ENCODE measurements around the gene TMEM250. TPM values are rescaled to one million over a fixed set of nuclear protein-coding genes. Genes with fewer than 3 reads are reported as not detected.

The TMEM250 gene
- total RNA-seq, 2 experiments from 2014 or later: 6.5 to 7.9 TPM

DNA sequence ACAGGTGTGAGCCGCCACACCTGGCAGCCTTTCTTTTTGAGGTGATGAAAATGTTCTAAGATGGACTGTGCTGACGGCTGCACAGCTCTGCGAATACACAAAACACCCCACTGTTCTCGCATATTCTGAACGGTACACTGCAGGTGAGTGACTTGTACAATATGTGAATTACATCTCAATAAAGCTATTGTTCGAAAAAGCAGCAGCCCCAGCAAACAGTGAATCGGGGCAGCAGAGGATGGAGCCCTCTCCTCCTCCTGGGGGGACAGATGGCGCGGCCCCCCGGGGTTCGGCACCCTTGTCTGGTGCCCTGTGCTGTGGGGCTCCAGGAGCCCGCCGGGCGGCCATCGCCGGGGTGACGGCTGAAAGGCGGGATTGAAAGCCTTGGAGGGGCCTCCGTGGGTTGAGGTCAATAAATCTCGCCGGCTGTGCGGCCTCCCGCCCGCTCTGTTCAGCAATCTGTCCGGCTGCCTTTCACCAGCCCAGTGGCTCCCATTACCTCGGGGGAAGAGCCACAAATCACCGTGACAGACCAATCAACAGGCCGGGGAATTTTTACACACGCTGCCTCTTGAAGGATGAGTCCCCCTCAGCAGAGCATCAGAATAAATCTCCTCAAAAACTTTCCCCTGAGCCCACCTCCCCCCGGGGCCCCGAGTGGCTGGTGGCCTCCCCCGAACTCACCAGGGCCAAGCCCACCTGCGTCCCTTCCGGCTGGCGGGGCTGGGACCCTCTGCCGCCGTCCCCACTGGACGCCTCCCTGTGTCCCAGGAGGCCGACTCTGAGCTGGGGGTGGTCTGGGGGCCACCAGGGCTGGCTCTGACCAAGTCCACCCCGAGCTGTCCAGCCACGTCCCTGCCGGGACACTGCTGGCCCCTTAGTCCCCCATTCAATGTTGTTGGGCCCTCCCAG lies 37.8 kb upstream of the TMEM250 start:
- Histone ChIP-seq H3K4me3 (ENCODE audit: low read length) (no peak overlapping the region), H3K9me3 (ENCODE audit: control insufficient read depth in 1 of 2, insufficient read depth in 1 of 2, low read length in 2 of 2) (peaks cover 0 to 10% of the 10 kb centered on the region in 2 experiments), H3K36me3 (ENCODE audit: insufficient read depth, low read length) (no peaks in the 10 kb centered on the region), H3K4me1 (ENCODE audit: insufficient read depth, low read length) (no peaks in the 10 kb centered on the region), H3K27me3 (ENCODE audit: control insufficient read depth in 1 of 2, insufficient read depth in 2 of 2, low read length in 2 of 2) (peaks cover 0 to 6% of the 10 kb centered on the region in 2 experiments), H3K27ac (ENCODE audit: low read depth in 1 of 2, low read length in 2 of 2) (no peak overlapping the region)
- H3K4me3 Mint-ChIP-seq: no peak overlapping the region
- no peak overlapping the region for H3K27ac Mint-ChIP-seq
- no peak for DNase-seq
- ChIA-PET POLR2A (no interaction called here), CTCF (no interaction called here)
- no peaks in the 10 kb centered on the region for H3K9me3 Mint-ChIP-seq
- TF ChIP-seq, protein P1, sequence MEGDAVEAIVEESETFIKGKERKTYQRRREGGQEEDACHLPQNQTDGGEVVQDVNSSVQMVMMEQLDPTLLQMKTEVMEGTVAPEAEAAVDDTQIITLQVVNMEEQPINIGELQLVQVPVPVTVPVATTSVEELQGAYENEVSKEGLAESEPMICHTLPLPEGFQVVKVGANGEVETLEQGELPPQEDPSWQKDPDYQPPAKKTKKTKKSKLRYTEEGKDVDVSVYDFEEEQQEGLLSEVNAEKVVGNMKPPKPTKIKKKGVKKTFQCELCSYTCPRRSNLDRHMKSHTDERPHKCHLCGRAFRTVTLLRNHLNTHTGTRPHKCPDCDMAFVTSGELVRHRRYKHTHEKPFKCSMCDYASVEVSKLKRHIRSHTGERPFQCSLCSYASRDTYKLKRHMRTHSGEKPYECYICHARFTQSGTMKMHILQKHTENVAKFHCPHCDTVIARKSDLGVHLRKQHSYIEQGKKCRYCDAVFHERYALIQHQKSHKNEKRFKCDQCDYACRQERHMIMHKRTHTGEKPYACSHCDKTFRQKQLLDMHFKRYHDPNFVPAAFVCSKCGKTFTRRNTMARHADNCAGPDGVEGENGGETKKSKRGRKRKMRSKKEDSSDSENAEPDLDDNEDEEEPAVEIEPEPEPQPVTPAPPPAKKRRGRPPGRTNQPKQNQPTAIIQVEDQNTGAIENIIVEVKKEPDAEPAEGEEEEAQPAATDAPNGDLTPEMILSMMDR (IDR thresholded peaks at IDR 0.05): no peak
- H3K27me3 Mint-ChIP-seq: no peaks in the 10 kb centered on the region
- H3K4me1 Mint-ChIP-seq (ENCODE audit: low read depth): no peaks in the 10 kb centered on the region
- H3K36me3 Mint-ChIP-seq (ENCODE audit: low read depth): no peaks in the 10 kb centered on the region
- no peak for ATAC-seq (ENCODE audit: poor library complexity)
- intact Hi-C loops (cut with DNase I, micrococcal nuclease): no loop called here

DNA sequence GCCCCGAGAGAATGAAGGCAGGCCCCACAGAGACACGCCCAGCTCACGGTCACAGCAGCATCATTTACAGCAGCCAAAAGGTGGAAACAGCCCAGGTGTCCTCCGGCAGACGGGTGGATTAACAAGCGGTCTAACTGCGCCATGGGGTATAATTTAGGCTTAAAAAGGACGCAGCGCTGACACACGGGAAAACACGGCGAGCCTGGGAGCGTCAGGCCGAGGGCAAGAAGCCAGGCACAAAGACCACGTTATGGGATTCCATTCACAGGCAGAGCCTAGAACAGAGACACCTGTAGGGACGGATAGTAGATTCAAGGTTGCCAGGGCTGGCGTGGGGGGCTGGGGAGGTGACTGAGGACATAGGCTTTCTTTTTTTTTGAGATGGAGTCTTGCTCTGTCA lies 36.9 kb upstream of the TMEM250 start:
- ChIA-PET CTCF (no interaction called here), POLR2A (no interaction called here)
- Mint-ChIP-seq H3K36me3 (ENCODE audit: low read depth) (no peaks in the 10 kb centered on the region), H3K27me3 (no peaks in the 10 kb centered on the region), H3K27ac (no peak overlapping the region), H3K4me1 (ENCODE audit: low read depth) (no peaks in the 10 kb centered on the region), H3K4me3 (no peak overlapping the region), H3K9me3 (no peaks in the 10 kb centered on the region)
- H3K27ac ChIP-seq (ENCODE audit: low read depth in 1 of 2, low read length in 2 of 2): no peak overlapping the region
- H3K4me1 ChIP-seq (ENCODE audit: insufficient read depth, low read length): no peaks in the 10 kb centered on the region
- H3K36me3 ChIP-seq (ENCODE audit: insufficient read depth, low read length): no peaks in the 10 kb centered on the region
- ATAC-seq (ENCODE audit: poor library complexity) (no peak), DNase-seq (no peak)
- H3K27me3 ChIP-seq (ENCODE audit: control insufficient read depth in 1 of 2, insufficient read depth in 2 of 2, low read length in 2 of 2): peaks cover 0 to 6% of the 10 kb centered on the region in 2 experiments
- intact Hi-C loops (cut with DNase I, micrococcal nuclease): no loop called here
- H3K9me3 ChIP-seq (ENCODE audit: control insufficient read depth in 1 of 2, insufficient read depth in 1 of 2, low read length in 2 of 2): peaks cover 0 to 11% of the 10 kb centered on the region in 2 experiments
- H3K4me3 ChIP-seq (ENCODE audit: low read length): no peak overlapping the region
- TF ChIP-seq, protein P1 (IDR thresholded peaks at IDR 0.05): no peak

DNA sequence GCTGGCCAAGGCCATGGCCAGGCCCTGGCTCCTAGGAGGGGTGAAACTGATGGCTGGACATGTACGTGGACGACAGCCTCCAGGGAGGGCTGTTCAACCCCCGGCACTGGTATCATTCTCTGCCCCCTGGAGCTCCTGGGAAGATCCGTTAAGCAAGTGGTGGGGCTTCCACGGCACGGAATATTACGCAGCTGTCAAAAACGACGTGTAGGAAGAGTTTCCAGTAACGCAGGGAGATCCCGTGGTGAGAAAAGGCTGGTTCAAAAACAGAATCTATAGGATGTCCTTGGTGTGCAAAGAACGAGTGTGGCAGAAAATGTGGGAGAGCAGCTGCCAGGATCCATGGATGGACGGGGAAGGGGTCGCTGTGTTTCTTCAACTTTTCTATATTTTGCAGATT lies 36.3 kb upstream of the TMEM250 start:
- POLR2A ChIA-PET: no interaction called here
- no peaks in the 10 kb centered on the region for H3K4me1 Mint-ChIP-seq (ENCODE audit: low read depth)

More for the DNA sequence above, 36.3 kb upstream of the TMEM250 start:
- no peaks in the 10 kb centered on the region for H3K36me3 Mint-ChIP-seq (ENCODE audit: low read depth)
- H3K27ac Mint-ChIP-seq: no peak overlapping the region
- CTCF ChIA-PET: no interaction called here
- TF ChIP-seq, protein P1 (IDR thresholded peaks at IDR 0.05): no peak
- no peak overlapping the region for H3K4me3 Mint-ChIP-seq
- no peak for DNase-seq
- H3K27me3 Mint-ChIP-seq: no peaks in the 10 kb centered on the region
- no peaks in the 10 kb centered on the region for H3K36me3 ChIP-seq (ENCODE audit: insufficient read depth, low read length)
- intact Hi-C loops (cut with DNase I, micrococcal nuclease): no loop called here
- H3K9me3 ChIP-seq (ENCODE audit: control insufficient read depth in 1 of 2, insufficient read depth in 1 of 2, low read length in 2 of 2): peaks cover 0 to 13% of the 10 kb centered on the region in 2 experiments
- H3K4me3 ChIP-seq (ENCODE audit: low read length): no peak overlapping the region
- H3K27ac ChIP-seq (ENCODE audit: low read depth in 1 of 2, low read length in 2 of 2): no peak overlapping the region
- H3K27me3 ChIP-seq (ENCODE audit: control insufficient read depth in 1 of 2, insufficient read depth in 2 of 2, low read length in 2 of 2): peaks cover 0 to 6% of the 10 kb centered on the region in 2 experiments
- H3K9me3 Mint-ChIP-seq: no peaks in the 10 kb centered on the region
- H3K4me1 ChIP-seq (ENCODE audit: insufficient read depth, low read length): no peaks in the 10 kb centered on the region
- ATAC-seq (ENCODE audit: poor library complexity): no peak

Data from CD4-positive, alpha-beta T cell (primary cell).